HFF-Myc (cell line): ENCODE data around the gene STRIP2.
A peak's percentile ranks its signal among the peaks of the same experiment; 100 is the strongest.

Source experiments
- DNase-seq: peaks from one replicate; pipeline ENCODE4 v3.0.0-alpha.2; 2011; ENCODE audit warnings: low read depth; ENCODE audit errors: extremely low read depth
- H3K4me3 ChIP-seq: replicated peaks from 2 replicates; pipeline ENCODE4 v1.5.1; 2011; ENCODE audit warnings: low read depth, mild to moderate bottlenecking, control low read depth, low read length
- CTCF ChIP-seq: IDR thresholded peaks from 2 replicates; pipeline ENCODE4 v1.5.1; 2012; ENCODE audit warnings: mild to moderate bottlenecking, low read depth, low read length, control low read depth; ENCODE audit errors: missing control alignments

The STRIP2 gene

GRCh38 chr7:129494041-129494440 lies 59.8 kb downstream of the STRIP2 start:
- no peak overlapping the region for H3K4me3 ChIP-seq
- no peak for TF ChIP-seq CTCF
- peak; percentile 91 for DNase-seq

GRCh38 chr7:129495987-129496386 lies 61.8 kb downstream of the STRIP2 start:
- H3K4me3 ChIP-seq, result no peak overlapping the region
- no peak for DNase-seq
- no peak for TF ChIP-seq CTCF

- TF ChIP-seq CTCF, result no peak
- H3K4me3 ChIP-seq, result no peak overlapping the region
- no peak for DNase-seq
Measured at GRCh38 chr7:129496653-129497052, 62.4 kb downstream of the STRIP2 start.

- no peak for DNase-seq
- H3K4me3 ChIP-seq, result no peak overlapping the region
- TF ChIP-seq CTCF, result no peak
Measured at GRCh38 chr7:129497156-129497555, 62.9 kb downstream of the STRIP2 start.

- DNase-seq, result no peak
- H3K4me3 ChIP-seq, result no peak overlapping the region
- TF ChIP-seq CTCF, result no peak
Measured at GRCh38 chr7:129498021-129498420, 63.8 kb downstream of the STRIP2 start.

GRCh38 chr7:129499999-129500398 lies 65.8 kb downstream of the STRIP2 start:
- DNase-seq, result no peak
- TF ChIP-seq CTCF, result no peak
- H3K4me3 ChIP-seq, result no peak overlapping the region
